Breast epithelium (tissue), 3 donors: ENCODE data around the gene PPL.
A peak's percentile ranks its signal among the peaks of the same experiment; 100 is the strongest.

Source experiments
- CTCF ChIP-seq, 3 donors: fragments of 450-650 bp; IDR thresholded peaks; one replicate each; pipeline ENCODE4 v1.5.1; 2016 to 2017; ENCODE audit warnings: antibody characterized with exemption in 3 of 3, mild to moderate bottlenecking in 3 of 3, moderate library complexity in 3 of 3
- POLR2AphosphoS5 ChIP-seq, 3 donors: sonication (generic); formaldehyde crosslinking; IDR thresholded peaks; one replicate each; pipeline ENCODE4 v1.6.1; 2017; ENCODE audit warnings: antibody characterized with exemption in 3 of 3

- no peak for TF ChIP-seq CTCF (IDR thresholded peaks at IDR 0.05)
- TF ChIP-seq POLR2AphosphoS5 (IDR thresholded peaks at IDR 0.05), result peak; percentile 76 to 86 (median 85)
Observed at GRCh38 chr16:4846901-4847773, 89.8 kb downstream of the PPL start, which contains the start of the genes GLYR1 and UBN1.
